GM18505 (cell line): Measurements from ENCODE around the gene KCTD14.
"Not testable (repeated sequence)": the region's sequence is repeated elsewhere in the genome, so short reads cannot be mapped to it uniquely, and the experiment has no call there.

Experiments used
- ATAC-seq: cut with Tn5 transposase; IDR thresholded peaks from one replicate; pipeline ENCODE4 v1.9.1; 2021; ENCODE audit not compliant: unreplicated experiment
- POLR2A ChIP-seq: IDR thresholded peaks from 4 replicates; pipeline ENCODE4 v1.6.1; 2011; ENCODE audit warnings: borderline replicate concordance; ENCODE audit not compliant: insufficient read depth, insufficient read length; ENCODE audit errors: extremely low read depth

The KCTD14 gene

DNA sequence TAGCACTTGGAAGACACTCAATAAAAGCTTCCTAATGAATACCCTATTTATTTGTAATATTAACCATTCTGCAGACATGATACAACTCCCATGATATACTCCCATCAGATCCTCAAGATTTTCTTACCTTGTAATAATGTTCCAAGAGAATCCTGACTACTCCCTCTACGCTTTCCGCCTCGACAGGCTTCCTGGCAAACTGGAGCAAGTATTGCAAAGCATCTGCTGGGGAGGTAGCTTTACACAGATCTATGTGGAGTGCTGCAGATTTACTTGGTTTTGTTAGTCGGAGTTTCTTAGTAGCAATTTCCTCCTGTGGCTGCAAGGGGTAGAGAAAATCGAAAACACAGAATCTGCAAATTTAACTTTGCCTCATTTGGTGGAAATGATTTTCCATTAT is 32.1 kb downstream of the KCTD14 start:
- no peak for TF ChIP-seq POLR2A
- ATAC-seq, result no peak

GRCh38 chr11:77986456-77986855 is 36.6 kb downstream of the KCTD14 start:
- not testable (repeated sequence) for ATAC-seq

GRCh38 chr11:77981346-77981947 is 41.6 kb downstream of the KCTD14 start:
- TF ChIP-seq POLR2A, result no peak
- ATAC-seq, result no peak

GRCh38 chr11:77968337-77968736 is 54.7 kb downstream of the KCTD14 start:
- ATAC-seq, result peak; percentile 64

DNA sequence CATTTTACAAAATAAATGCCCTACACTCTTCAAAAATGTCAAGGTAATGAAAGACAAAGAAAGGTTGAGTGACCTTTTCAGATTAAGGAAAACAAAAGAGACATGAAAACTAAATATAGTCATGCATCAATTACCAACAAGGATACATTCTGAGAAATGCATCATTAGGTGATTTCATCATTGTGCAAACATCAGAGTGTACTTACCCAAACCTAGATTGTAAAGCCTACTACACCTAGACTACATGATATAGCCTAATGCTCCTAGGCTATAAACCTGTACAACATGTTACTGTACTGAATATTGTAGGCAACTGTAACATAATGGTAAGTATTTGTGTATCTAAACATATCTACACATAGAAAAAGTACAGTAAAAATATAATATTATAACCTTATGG is 55.3 kb downstream of the KCTD14 start:
- ATAC-seq, result no peak
- no peak for TF ChIP-seq POLR2A

More at GRCh38 chr11:77968337-77968736, 54.7 kb downstream of the KCTD14 start:
- TF ChIP-seq POLR2A, result no peak

DNA sequence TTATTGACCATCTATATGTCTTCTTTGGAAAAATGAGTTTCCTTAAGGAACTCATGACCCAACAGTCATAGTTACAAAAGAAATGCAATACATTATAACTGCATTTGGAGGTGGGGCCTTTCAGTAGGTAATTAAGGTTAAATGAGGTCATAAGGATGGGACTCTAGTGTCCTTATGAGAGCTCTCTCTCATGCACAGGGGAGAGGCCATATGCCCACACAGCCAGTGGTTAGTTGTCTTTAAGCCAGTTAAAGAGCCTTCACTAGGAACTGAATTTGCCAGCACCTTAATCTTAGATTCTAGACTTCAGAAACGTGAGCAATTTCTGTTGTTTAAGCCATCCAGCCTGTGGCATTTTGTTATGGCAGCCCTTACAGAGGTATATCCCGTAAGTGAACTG is 56.0 kb downstream of the KCTD14 start:
- no peak for TF ChIP-seq POLR2A
- no peak for ATAC-seq

DNA sequence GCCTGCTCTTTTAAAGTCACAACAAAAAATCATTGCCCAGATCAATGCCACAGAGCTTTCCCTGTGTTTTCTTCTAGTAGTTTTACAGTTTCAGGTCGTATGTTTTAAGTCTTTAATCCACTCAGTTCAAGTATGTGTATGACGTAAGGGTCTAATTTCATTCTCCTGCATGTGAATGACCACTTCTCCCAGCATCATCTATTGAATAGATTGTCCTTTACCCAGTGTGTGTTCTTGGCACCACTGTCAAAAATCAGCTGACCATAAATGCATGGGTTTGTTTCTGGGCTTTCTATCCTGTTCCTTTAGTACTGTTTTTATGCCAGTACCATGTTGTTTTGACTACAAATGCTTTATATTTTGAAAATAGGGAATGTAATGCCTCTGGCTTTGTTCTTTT is 56.7 kb downstream of the KCTD14 start:
- no peak for TF ChIP-seq POLR2A
- ATAC-seq, result no peak
